HepG2 (cell line): ENCODE results near the gene FAM161A. TPM values are rescaled to one million over a fixed set of nuclear protein-coding genes. Genes with fewer than 3 reads are reported as not detected.

Experiments used
- ADNP ChIP-seq: sonication (generic); formaldehyde crosslinking; IDR thresholded peaks from 2 replicates; pipeline ENCODE4 v1.4.0; 2020; ENCODE audit warnings: missing genetic modification reagents
- CC2D1A ChIP-seq: sonication (generic); formaldehyde crosslinking; IDR thresholded peaks from 2 replicates; pipeline ENCODE4 v1.8.1; 2023; ENCODE audit warnings: mild to moderate bottlenecking, missing genetic modification reagents
- HDAC2 ChIP-seq: sonication (generic); formaldehyde crosslinking; IDR thresholded peaks from 2 replicates; pipeline ENCODE4 v1.4.0; 2020; ENCODE audit warnings: missing genetic modification reagents
- PRDM10 ChIP-seq: sonication (generic); formaldehyde crosslinking; IDR thresholded peaks from 2 replicates; pipeline ENCODE4 v1.4.0; 2020; ENCODE audit warnings: low read depth, missing genetic modification reagents
- RBM22 ChIP-seq: fragments of 200-400 bp; formaldehyde crosslinking; optimal IDR thresholded peaks from 2 replicates; pipeline ENCODE3; 2017; ENCODE audit warnings: mild to moderate bottlenecking, low read length, moderate library complexity
- THAP11 ChIP-seq: IDR thresholded peaks from 2 replicates; pipeline ENCODE4 v1.6.1; 2016; ENCODE audit warnings: missing biosample characterization, missing genetic modification reagents
- ZNF20 ChIP-seq: sonication (generic); formaldehyde crosslinking; IDR thresholded peaks from 2 replicates; pipeline ENCODE4 v1.4.0; 2020; ENCODE audit warnings: mild to moderate bottlenecking, moderate library complexity, missing genetic modification reagents
- ZNF251 ChIP-seq: sonication (generic); formaldehyde crosslinking; IDR thresholded peaks from 2 replicates; pipeline ENCODE4 v1.9.0; 2021; ENCODE audit warnings: mild to moderate bottlenecking, missing genetic modification reagents
- ZNF318 ChIP-seq: sonication (generic); formaldehyde crosslinking; IDR thresholded peaks from 2 replicates; pipeline ENCODE4 v1.4.0; 2020; ENCODE audit warnings: mild to moderate bottlenecking, missing genetic modification reagents
- ZNF503 ChIP-seq: sonication (generic); formaldehyde crosslinking; IDR thresholded peaks from 2 replicates; pipeline ENCODE4 v1.4.0; 2020; ENCODE audit warnings: missing genetic modification reagents
- ZNF512 ChIP-seq: sonication (generic); formaldehyde crosslinking; IDR thresholded peaks from 2 replicates; pipeline ENCODE4 v1.4.0; 2020; ENCODE audit warnings: mild to moderate bottlenecking, missing genetic modification reagents
- ZNF749 ChIP-seq: sonication (generic); formaldehyde crosslinking; IDR thresholded peaks from 2 replicates; pipeline ENCODE4 v1.8.0; 2022; ENCODE audit warnings: mild to moderate bottlenecking, missing genetic modification reagents, moderate library complexity, borderline replicate concordance
- ZNF768 ChIP-seq: sonication (generic); formaldehyde crosslinking; IDR thresholded peaks from 2 replicates; pipeline ENCODE4 v1.4.0; 2020; ENCODE audit warnings: missing genetic modification reagents
- ZNF792 ChIP-seq: IDR thresholded peaks from 2 replicates; pipeline ENCODE4 v1.6.1; 2016
- polyA plus RNA-seq, 8 experiments: library from polyadenylated mRNA; depleted of rRNA in 3 of 8; stranded (reverse) in 7 of 8; unstranded in 1 of 8; fragments of >200 nt; fragmentation: Illumina TruSeq in 4 of 8; extraction: Trizol in 4 of 8; gene quantifications; 2 replicates each; pipeline versions ENCODE4 v1.2.1 to v1.2.3, GENCODE V29; 2011 to 2016; ENCODE audit warnings: low read depth in 4 of 8, missing spikeins in 1 of 8, mixed read lengths in 1 of 8; ENCODE audit not compliant: insufficient read depth in 1 of 8
- total RNA-seq, 5 experiments: library from RNA; depleted of rRNA; stranded (reverse); fragments of >200 nt; fragmentation: Illumina TruSeq; extraction: Trizol; gene quantifications; 2 replicates each; pipeline ENCODE4 v1.2.3, GENCODE V29; 2016; ENCODE audit warnings: low read depth in 1 of 5

FAM161A gene
- total and polyA plus RNA-seq, 2 of the 13 experiments (the other 11 are each of a cell fraction or from before 2014, with no cell fraction given) = 2.7 to 3.4 TPM

GRCh38 chr2:61793389-61793836 is 60.4 kb downstream of the FAM161A start (continued):
- TF ChIP-seq ZNF318 (CRISPR knock-in tag) (no peak), THAP11 (peak; percentile 52), HDAC2 (CRISPR knock-in tag) (0 out of 2 replicates have a peak, but pooled peaks have one; percentile 29), ZNF20 (no peak), ZNF749 (CRISPR knock-in tag) (no peak), ZNF503 (CRISPR knock-in tag) (no peak), PRDM10 (no peak), ZNF512 (CRISPR knock-in tag) (0 out of 2 replicates have a peak, but pooled peaks have one; percentile 37), ZNF251 (CRISPR knock-in tag) (no peak), CC2D1A (CRISPR knock-in tag) (no peak), RBM22 (no peak), ADNP (CRISPR knock-in tag) (no peak), ZNF768 (CRISPR knock-in tag) (peak; percentile 50; the same call in 1 of the 2 replicates), ZNF792 (CRISPR knock-in tag) (0 out of 2 replicates have a peak, but pooled peaks have one; percentile 62)
